ENCODE results near the gene ZGPAT. TPM values are rescaled to one million over a fixed set of nuclear protein-coding genes. Genes with fewer than 3 reads are reported as not detected.

ZGPAT gene
- total RNA-seq, 1 experiment from 2014 or later: 35.8 TPM

- peaks cover 25% of the 10 kb centered on the region for H3K4me1 ChIP-seq (ENCODE audit: control insufficient read depth, insufficient read depth, low read length)
- H3K4me3 ChIP-seq (ENCODE audit: low read depth in 2 of 2, low read length in 2 of 2): no peak overlapping the region
- no peaks in the 10 kb centered on the region for H3K36me3 ChIP-seq (ENCODE audit: control insufficient read depth, insufficient read depth, low read length)
- ATAC-seq: 0 out of 2 replicates have a peak, but pooled peaks have one; percentile 2
- DNase-seq (ENCODE audit: low read depth, low spot score): no peak
- no peaks in the 10 kb centered on the region for H3K9me3 ChIP-seq (ENCODE audit: control insufficient read depth, insufficient read depth, low read depth, low read length)
- CTCF ChIA-PET: no interaction called here
- no peak for TF ChIP-seq POLR2AphosphoS5 (IDR thresholded peaks at IDR 0.05; ENCODE audit: low read depth, low read length)
- no peak for TF ChIP-seq SIN3A (IDR thresholded peaks at IDR 0.05; ENCODE audit: borderline replicate concordance, insufficient read depth, low read depth, low read length)
- no peak for TF ChIP-seq REST (IDR thresholded peaks at IDR 0.05; ENCODE audit: insufficient read depth in 1 of 2, low read depth in 2 of 2, low read length in 1 of 2)
- TF ChIP-seq TCF7L2 (IDR thresholded peaks at IDR 0.05; ENCODE audit: low read depth, low read length): no peak
- no peak for TF ChIP-seq CTCF (IDR thresholded peaks at IDR 0.05)
- no TSS peak for BruUV-seq (replicated peaks)
- no peaks in the 10 kb centered on the region for H3K27me3 ChIP-seq (ENCODE audit: control insufficient read depth, insufficient read depth, low read length)
- intact Hi-C loops (cut with micrococcal nuclease; ENCODE audit: unreplicated experiment) (no loop called here), in situ Hi-C loops (cut with HindIII; ENCODE audit: low pct_unique_long_range_greater_than_20kb, low sequenced_read_pairs) (no loop called here)
- no peak overlapping the region for H3K27ac ChIP-seq (ENCODE audit: low read length)
- POLR2A ChIA-PET: no interaction called here
These were observed 18.5 kb upstream of the ZGPAT start for GRCh38 chr20:63689046-63690002.

GRCh38 chr20:63690003-63690897, 17.6 kb upstream of the ZGPAT start:
- Histone ChIP-seq H3K4me1 (ENCODE audit: control insufficient read depth, insufficient read depth, low read length) (peaks cover 25% of the 10 kb centered on the region), H3K36me3 (ENCODE audit: control insufficient read depth, insufficient read depth, low read length) (no peaks in the 10 kb centered on the region), H3K9me3 (ENCODE audit: control insufficient read depth, insufficient read depth, low read depth, low read length) (no peaks in the 10 kb centered on the region), H3K4me3 (ENCODE audit: low read depth in 2 of 2, low read length in 2 of 2) (no peak overlapping the region), H3K27me3 (ENCODE audit: control insufficient read depth, insufficient read depth, low read length) (no peaks in the 10 kb centered on the region), H3K27ac (ENCODE audit: low read length) (no peak overlapping the region)
- ATAC-seq (no peak), DNase-seq (ENCODE audit: low read depth, low spot score) (no peak)
- TF ChIP-seq POLR2AphosphoS5 (IDR thresholded peaks at IDR 0.05; ENCODE audit: low read depth, low read length): no peak; the same call in 1 of the 2 replicates
- no peak for TF ChIP-seq CTCF (IDR thresholded peaks at IDR 0.05)
- TF ChIP-seq SIN3A (IDR thresholded peaks at IDR 0.05; ENCODE audit: borderline replicate concordance, insufficient read depth, low read depth, low read length): no peak
- no peak for TF ChIP-seq TCF7L2 (IDR thresholded peaks at IDR 0.05; ENCODE audit: low read depth, low read length)
- no peak for TF ChIP-seq REST (IDR thresholded peaks at IDR 0.05; ENCODE audit: insufficient read depth in 1 of 2, low read depth in 2 of 2, low read length in 1 of 2)
- in situ Hi-C loops (cut with HindIII; ENCODE audit: low pct_unique_long_range_greater_than_20kb, low sequenced_read_pairs) (no loop called here), intact Hi-C loops (cut with micrococcal nuclease; ENCODE audit: unreplicated experiment) (no loop called here)
- ChIA-PET CTCF (no interaction called here), POLR2A (no interaction called here)
- no TSS peak for BruUV-seq (replicated peaks)

All from Panc1 (cell line).